ENCODE measurements around the gene LDHD.

Gene LDHD

DNA sequence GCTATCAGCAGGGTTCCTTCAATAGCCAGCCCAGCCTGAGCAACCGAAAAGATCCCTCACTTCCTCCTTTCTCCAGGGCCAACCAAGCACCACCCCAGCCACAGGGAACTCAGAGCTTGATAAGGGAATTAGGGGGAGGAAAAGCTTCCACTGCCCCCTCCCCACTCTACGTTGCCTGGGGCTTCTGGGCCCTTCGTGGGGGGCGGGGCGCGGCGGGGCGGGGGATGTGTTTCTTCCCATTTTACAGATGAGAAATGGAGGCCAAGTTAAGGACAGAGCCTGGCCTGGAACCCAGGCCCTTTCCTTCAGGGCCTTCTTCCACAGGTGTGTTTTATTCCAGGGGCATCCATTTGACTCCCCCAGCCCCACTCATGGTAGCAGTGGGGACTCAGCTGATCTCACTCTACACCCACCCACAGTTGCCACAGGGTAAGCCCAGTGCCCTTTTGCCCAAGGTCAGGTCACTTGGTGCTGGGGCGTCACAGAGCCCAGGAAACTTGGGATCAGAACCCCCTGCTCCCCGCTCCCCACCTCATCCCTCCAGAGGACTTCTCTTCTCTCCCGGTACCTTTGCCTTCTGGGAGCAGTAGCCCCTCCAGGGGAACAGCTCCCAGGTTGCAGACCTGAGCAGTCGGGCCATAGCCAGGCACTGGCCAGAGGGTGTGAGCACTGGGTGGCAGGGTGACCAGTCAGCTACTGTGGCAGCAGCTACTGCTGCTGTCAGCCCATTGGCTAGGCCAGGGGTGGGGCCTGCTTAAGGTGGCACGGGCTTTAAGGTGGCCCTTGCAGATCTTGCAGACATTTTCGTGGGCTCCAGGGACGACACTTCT is at the start of gene LDHD:
Gene LDHD (minus strand): TSS at position 700 of the 830 bp plus-strand sequence. CDS start 60 bp downstream, at position 640.
- TF ChIP-seq, protein P1, sequence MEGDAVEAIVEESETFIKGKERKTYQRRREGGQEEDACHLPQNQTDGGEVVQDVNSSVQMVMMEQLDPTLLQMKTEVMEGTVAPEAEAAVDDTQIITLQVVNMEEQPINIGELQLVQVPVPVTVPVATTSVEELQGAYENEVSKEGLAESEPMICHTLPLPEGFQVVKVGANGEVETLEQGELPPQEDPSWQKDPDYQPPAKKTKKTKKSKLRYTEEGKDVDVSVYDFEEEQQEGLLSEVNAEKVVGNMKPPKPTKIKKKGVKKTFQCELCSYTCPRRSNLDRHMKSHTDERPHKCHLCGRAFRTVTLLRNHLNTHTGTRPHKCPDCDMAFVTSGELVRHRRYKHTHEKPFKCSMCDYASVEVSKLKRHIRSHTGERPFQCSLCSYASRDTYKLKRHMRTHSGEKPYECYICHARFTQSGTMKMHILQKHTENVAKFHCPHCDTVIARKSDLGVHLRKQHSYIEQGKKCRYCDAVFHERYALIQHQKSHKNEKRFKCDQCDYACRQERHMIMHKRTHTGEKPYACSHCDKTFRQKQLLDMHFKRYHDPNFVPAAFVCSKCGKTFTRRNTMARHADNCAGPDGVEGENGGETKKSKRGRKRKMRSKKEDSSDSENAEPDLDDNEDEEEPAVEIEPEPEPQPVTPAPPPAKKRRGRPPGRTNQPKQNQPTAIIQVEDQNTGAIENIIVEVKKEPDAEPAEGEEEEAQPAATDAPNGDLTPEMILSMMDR (IDR thresholded peaks at IDR 0.05; ENCODE audit: borderline replicate concordance, insufficient read depth, low read depth, low read length) = no peak
- H3K4me3 ChIP-seq (ENCODE audit: low read depth, low read length) = no peak within 1 kb of the TSS

DNA sequence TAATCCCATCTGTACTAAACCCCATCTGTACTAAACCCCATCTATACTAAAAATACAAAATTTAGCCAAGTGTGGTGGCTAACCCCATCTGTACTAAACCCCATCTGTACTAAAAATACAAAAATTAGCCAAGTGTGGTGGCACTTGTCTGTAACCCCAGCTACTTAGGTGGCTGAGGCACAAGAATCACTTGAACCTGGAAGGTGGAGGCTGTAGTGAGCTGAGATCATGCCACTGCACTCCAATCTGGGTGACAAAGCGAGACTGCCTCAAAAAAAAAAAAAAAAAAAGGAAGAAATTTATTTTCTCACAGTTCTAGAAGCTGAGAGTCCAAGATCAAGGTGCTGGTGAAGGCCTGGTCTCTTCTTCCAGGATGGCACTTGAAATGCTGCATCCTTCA is 43.8 kb upstream of the LDHD start:
- H3K4me3 ChIP-seq (ENCODE audit: low read depth, low read length) = no peak overlapping the region
- TF ChIP-seq, protein P1 (IDR thresholded peaks at IDR 0.05; ENCODE audit: borderline replicate concordance, insufficient read depth, low read depth, low read length) = no peak

DNA sequence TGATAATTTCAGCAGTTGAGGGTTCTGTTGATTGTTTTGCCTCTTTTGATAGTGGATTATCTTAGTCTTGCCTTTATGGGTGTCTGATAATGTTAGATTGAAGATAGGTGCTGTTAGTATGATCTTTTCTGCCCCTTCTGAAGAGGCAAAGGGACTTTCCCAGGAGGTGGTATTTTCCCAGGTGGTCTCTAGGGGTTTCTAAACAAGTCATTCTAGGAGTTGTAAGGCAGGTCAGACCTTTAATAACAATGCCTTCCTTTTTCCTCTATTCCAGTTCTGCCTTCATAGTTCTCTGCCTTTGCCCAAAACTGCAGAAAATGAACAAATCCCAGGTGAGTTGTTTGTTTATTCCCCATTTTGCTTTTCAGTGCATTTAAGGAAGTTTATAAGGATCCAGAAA is 36.1 kb upstream of the LDHD start:
- TF ChIP-seq, protein P1 (IDR thresholded peaks at IDR 0.05; ENCODE audit: borderline replicate concordance, insufficient read depth, low read depth, low read length) = no peak
- H3K4me3 ChIP-seq (ENCODE audit: low read depth, low read length) = no peak overlapping the region

DNA sequence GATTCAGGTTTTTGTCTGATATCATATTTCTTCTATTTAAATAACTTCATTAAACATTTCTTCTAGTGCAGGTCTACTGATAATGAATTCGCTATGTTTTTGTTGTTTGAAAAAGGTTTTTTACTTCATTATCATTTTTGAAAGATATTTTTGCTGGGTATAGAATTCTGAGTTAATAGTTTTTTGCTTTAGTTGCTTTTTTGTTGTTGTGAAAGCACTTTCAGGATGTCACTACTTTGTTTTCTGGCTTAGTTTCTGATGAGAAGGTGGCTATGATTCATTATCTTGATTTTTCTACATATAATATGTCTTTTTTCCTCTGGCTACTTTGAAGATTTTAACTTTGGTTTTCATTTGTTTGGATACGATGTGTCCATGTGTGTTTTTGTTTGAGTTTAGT is 35.2 kb upstream of the LDHD start:
- H3K4me3 ChIP-seq (ENCODE audit: low read depth, low read length) = no peak overlapping the region
- TF ChIP-seq, protein P1 (IDR thresholded peaks at IDR 0.05; ENCODE audit: borderline replicate concordance, insufficient read depth, low read depth, low read length) = no peak

DNA sequence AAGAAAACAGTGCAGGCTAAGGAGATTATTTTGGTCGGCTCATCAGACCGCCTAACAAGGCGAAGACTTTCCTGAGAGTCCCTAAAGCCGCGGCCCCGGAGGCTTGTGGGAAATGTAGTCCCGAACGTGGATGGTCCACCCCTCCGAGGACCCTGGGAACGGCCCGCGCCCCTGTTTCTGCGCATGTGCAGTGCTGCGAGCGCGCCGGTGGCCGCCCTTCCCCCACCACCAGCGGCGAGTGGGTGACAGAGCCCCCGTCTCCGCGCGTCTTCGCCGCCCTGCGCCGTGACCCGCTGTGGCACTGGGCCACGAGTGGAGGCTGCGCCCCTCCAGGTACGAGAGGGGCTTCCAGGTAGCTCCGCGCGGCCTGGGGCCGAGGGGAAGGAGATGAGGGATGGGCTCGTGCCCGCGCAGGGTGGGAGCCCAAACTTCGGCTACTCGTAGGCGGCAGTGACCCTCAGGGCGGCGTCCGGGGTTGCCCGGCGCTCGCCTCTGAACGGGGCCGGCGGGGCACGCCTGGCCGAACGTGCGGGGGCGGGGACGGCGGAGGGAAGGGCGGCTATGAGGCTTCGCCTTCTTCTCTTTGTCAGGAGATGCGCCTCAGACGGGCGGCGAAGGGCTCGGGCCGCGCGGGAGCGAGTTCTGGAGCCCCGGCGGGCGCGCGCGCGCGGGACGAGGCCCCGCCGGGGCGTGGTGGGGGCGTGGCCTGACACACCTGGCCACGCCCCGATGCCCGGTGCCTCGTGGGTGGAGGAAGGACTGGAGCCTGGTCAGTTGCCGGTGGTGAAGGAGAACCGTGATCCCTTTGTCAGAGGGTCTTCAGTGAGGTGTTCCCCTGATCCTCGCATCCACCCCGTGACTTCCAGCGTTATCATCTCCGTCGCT is 32.0 kb upstream of the LDHD start, which contains the start of gene ZFP1:
Gene ZFP1 (plus strand): TSS at position 214 of the 885 bp plus-strand sequence. CDS start 4,428 bp downstream, outside the sequence.
- TF ChIP-seq, protein P1 (IDR thresholded peaks at IDR 0.05; ENCODE audit: borderline replicate concordance, insufficient read depth, low read depth, low read length) = no peak
- peak within 1 kb of the TSS; percentile 98 for H3K4me3 ChIP-seq (ENCODE audit: low read depth, low read length)

DNA sequence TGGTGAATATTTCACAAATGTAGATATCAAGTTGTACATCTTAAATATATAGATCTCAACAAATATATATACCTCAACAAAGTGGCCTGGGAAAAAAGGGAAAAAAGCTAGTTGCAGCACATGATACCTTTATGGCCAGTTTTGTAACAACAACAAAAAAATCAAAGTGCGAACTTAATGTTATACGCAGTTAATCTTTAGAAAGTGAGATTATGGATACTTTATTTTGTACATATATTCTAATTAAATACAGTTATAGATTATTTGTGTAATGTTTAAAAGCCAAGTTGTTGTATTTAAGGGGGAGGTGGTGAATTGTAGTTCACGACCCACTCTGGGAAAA is 31.4 kb upstream of the LDHD start:
- TF ChIP-seq, protein P1 (IDR thresholded peaks at IDR 0.05; ENCODE audit: borderline replicate concordance, insufficient read depth, low read depth, low read length) = no peak
- H3K4me3 ChIP-seq (ENCODE audit: low read depth, low read length) = no peak overlapping the region

All from GM12875 (cell line).